ENCODE results near the gene PLXDC1.

- TF ChIP-seq CTCF (IDR thresholded peaks at IDR 0.05; ENCODE audit: low read depth, low read length) (no peak), EZH2phosphoT487 (IDR thresholded peaks at IDR 0.05; ENCODE audit: low read depth) (no peak)
Observed at GRCh38 chr17:39118674-39119419, 32.6 kb downstream of the PLXDC1 start.
